HK-2 (cell line): Measurements from ENCODE around the gene TMEM82.

ENCODE experiments used
- DNase-seq: peaks from one replicate; pipeline ENCODE4 v3.0.0-alpha.2; 2018; ENCODE audit not compliant: unreplicated experiment

Gene TMEM82

DNA sequence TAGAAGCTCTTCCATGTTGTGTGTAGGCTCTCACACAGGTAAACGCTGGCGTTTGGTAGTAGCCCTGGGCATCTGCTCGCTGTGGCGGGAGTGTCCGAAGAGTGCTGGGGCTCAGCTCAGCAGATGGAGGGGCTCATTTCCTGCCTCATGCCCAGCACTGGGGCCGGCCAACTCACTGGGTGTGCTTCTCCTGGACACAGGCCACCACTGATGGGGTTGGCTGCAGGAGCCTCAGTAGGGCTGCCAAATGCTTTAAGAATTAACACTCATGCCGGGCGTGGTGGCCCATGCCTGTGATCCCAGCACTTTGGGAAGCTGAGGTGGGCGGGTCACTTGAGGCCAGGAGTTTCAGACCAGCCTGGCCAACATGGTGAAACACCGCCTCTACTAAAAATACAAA, 44.3 kb downstream of the TMEM82 start:
- DNase-seq: no peak

DNA sequence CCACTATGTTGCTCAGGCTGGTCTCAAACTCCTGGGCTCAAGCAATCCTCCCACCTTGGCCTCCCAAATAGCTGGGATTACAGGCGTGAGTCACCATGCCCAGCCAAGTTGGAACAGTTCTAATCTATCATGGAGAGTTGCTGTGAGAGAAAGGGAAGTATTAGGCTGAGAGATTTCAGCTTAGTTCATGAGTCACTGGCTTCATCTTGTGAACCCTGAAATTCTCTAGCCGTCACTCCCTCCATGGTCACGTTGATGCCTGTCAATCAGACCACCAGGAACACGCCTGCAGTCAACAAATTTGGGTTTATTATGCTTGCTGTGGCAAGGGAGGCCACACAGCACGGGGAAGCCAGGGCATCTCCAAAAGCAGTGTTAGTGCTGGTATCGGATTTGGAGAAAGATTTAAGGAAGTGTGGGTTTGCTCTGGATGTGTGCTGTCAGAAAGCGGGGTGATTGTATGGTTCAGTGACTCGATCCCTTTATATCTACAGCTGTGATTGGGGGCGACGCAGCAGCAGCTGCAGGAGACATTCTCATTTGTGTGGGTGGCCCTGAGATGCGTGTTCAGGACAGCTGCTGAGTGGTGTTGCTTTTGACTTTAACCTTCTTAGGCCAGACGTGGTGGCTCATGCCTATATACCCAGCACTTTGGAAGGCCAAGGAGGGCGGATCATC, 46.5 kb downstream of the TMEM82 start:
- no peak for DNase-seq

DNA sequence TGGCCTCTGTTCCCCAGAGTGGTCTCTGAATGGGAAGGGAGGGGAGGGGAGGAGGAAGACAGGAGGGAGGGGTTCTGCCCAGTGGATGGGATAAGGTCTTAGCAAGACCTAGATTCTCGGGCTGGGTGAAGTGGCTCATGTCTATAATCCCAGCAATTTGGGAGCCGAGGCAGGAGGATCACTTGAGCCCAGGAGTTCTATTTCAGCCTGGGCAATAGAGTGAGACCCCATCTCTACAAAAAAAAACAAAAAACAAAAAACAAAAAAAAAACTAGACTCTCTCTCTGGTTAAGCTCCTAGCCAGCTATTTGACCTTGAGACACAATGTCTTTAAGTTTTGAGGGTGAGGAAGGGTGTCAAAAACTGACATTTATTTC, 53.8 kb downstream of the TMEM82 start:
- DNase-seq: no peak
